ENCODE data around the gene GLIS1.

The GLIS1 gene

GRCh38 chr1:53530550-53530949 lies 208.4 kb downstream of the GLIS1 start:
- no peaks in the 10 kb centered on the region for H3K36me3 ChIP-seq (ENCODE audit: control insufficient read depth, low read length)

DNA sequence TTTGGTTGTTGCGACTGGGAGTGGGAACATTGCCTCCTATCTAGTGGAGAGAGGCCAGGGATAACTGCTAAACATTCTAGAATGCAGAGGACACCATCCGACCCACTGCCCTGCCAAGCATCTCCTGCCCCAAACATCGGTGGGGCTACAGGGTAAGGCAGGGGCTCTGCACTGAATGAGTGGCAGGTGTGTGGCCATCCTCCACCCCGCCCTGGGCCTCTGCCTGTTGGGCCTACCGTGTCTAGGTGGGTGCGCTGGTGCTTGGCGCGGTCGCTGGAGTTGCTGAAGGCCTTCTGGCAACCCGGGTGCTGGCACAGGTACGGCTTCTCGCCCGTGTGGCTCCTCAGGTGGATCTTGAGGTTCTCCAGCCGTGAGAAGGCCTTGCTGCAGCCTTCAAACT lies 209.4 kb downstream of the GLIS1 start:
- H3K27me3 ChIP-seq (ENCODE audit: control insufficient read depth, low read length), result no peaks in the 10 kb centered on the region
- no peaks in the 10 kb centered on the region for H3K4me1 ChIP-seq (ENCODE audit: control insufficient read depth, low read length)
- no peaks in the 10 kb centered on the region for H3K36me3 ChIP-seq (ENCODE audit: control insufficient read depth, low read length)
- H4K20me1 ChIP-seq (ENCODE audit: control insufficient read depth, insufficient read depth, low read depth, low read length), result no peaks in the 10 kb centered on the region
- no peaks in the 10 kb centered on the region for H3K9me3 ChIP-seq (ENCODE audit: control insufficient read depth, insufficient read depth, low read length)
- H3K27ac ChIP-seq (ENCODE audit: low read depth, low read length), result no peak overlapping the region
- no peaks in the 10 kb centered on the region for H3F3A ChIP-seq (ENCODE audit: control insufficient read depth, insufficient read depth)
- no peak overlapping the region for H3K4me2 ChIP-seq (ENCODE audit: low read length)
- H3K4me3 ChIP-seq (ENCODE audit: low read length), result no peak overlapping the region
- no peaks in the 10 kb centered on the region for H3K79me2 ChIP-seq (ENCODE audit: control insufficient read depth, low read length)
- H3K9me2 ChIP-seq (replicated peaks; ENCODE audit: control insufficient read depth, low read length), result no peaks in the 10 kb centered on the region
- no peak for TF ChIP-seq EZH2phosphoT487 (IDR thresholded peaks at IDR 0.05; ENCODE audit: borderline replicate concordance, low read length)

More at GRCh38 chr1:53530550-53530949, 208.4 kb downstream of the GLIS1 start:
- no peaks in the 10 kb centered on the region for H3K4me1 ChIP-seq (ENCODE audit: control insufficient read depth, low read length)
- no peaks in the 10 kb centered on the region for H3K79me2 ChIP-seq (ENCODE audit: control insufficient read depth, low read length)
- H3K9me3 ChIP-seq (ENCODE audit: control insufficient read depth, insufficient read depth, low read length), result no peaks in the 10 kb centered on the region
- no peak overlapping the region for H3K27ac ChIP-seq (ENCODE audit: low read depth, low read length)
- TF ChIP-seq EZH2phosphoT487 (IDR thresholded peaks at IDR 0.05; ENCODE audit: borderline replicate concordance, low read length) (no peak), CTCF (IDR thresholded peaks at IDR 0.05; ENCODE audit: low read depth, low read length, poor library complexity, severe bottlenecking) (no peak)
- no peaks in the 10 kb centered on the region for H3K9me2 ChIP-seq (replicated peaks; ENCODE audit: control insufficient read depth, low read length)
- H3K27me3 ChIP-seq (ENCODE audit: control insufficient read depth, low read length), result 0 out of 2 replicates have a peak, but pooled peaks cover 3% of the 10 kb centered on the region
- H4K20me1 ChIP-seq (ENCODE audit: control insufficient read depth, insufficient read depth, low read depth, low read length), result no peaks in the 10 kb centered on the region
- no peaks in the 10 kb centered on the region for H3F3A ChIP-seq (ENCODE audit: control insufficient read depth, insufficient read depth)
- H3K4me3 ChIP-seq (ENCODE audit: low read length), result no peak overlapping the region
- H3K4me2 ChIP-seq (ENCODE audit: low read length), result no peak overlapping the region

DNA sequence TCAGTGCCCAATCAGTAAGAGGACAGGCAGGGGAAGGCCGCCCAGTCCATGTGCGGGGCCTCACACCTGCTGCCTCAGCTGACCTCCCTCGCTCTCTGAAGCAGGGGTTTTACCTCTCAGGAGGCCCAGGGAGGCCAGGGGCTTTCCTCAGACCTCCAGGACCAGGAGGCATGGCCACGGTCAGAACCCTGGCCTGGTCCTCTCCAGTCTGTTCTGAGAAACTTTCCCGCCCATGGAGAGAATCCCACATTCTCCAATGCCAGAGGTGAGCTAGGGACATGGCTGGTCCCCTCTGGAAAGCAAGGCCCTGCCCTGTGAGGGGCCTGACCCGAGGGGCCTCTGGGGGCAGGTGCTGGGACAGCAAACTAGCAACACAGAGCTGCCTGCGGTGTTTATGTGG lies 211.6 kb downstream of the GLIS1 start:
- no peaks in the 10 kb centered on the region for H3K9me3 ChIP-seq (ENCODE audit: control insufficient read depth, insufficient read depth, low read length)
- no peaks in the 10 kb centered on the region for H3K79me2 ChIP-seq (ENCODE audit: control insufficient read depth, low read length)

GRCh38 chr1:53526451-53527101 lies 212.4 kb downstream of the GLIS1 start:
- Histone ChIP-seq H3K9me3 (ENCODE audit: control insufficient read depth, insufficient read depth, low read length) (no peaks in the 10 kb centered on the region), H4K20me1 (ENCODE audit: control insufficient read depth, insufficient read depth, low read depth, low read length) (no peaks in the 10 kb centered on the region), H3K4me3 (ENCODE audit: low read length) (no peak overlapping the region), H3K4me2 (ENCODE audit: low read length) (no peak overlapping the region), H3K4me1 (ENCODE audit: control insufficient read depth, low read length) (no peaks in the 10 kb centered on the region), H3K27ac (ENCODE audit: low read depth, low read length) (no peak overlapping the region), H3K9me2 (replicated peaks; ENCODE audit: control insufficient read depth, low read length) (no peaks in the 10 kb centered on the region), H3K36me3 (ENCODE audit: control insufficient read depth, low read length) (no peaks in the 10 kb centered on the region), H3K27me3 (ENCODE audit: control insufficient read depth, low read length) (no peaks in the 10 kb centered on the region), H3K79me2 (ENCODE audit: control insufficient read depth, low read length) (no peaks in the 10 kb centered on the region), H3F3A (ENCODE audit: control insufficient read depth, insufficient read depth) (no peaks in the 10 kb centered on the region)
- TF ChIP-seq EZH2phosphoT487 (IDR thresholded peaks at IDR 0.05; ENCODE audit: borderline replicate concordance, low read length), result no peak
- TF ChIP-seq CTCF (IDR thresholded peaks at IDR 0.05; ENCODE audit: low read depth, low read length, poor library complexity, severe bottlenecking), result no peak

More for the DNA sequence above, 211.6 kb downstream of the GLIS1 start:
- Histone ChIP-seq H3K9me2 (replicated peaks; ENCODE audit: control insufficient read depth, low read length) (no peaks in the 10 kb centered on the region), H3K4me2 (ENCODE audit: low read length) (no peak overlapping the region), H3K27ac (ENCODE audit: low read depth, low read length) (no peak overlapping the region), H3K4me1 (ENCODE audit: control insufficient read depth, low read length) (no peaks in the 10 kb centered on the region), H3K27me3 (ENCODE audit: control insufficient read depth, low read length) (no peaks in the 10 kb centered on the region), H3K4me3 (ENCODE audit: low read length) (no peak overlapping the region), H3F3A (ENCODE audit: control insufficient read depth, insufficient read depth) (no peaks in the 10 kb centered on the region), H4K20me1 (ENCODE audit: control insufficient read depth, insufficient read depth, low read depth, low read length) (no peaks in the 10 kb centered on the region), H3K36me3 (ENCODE audit: control insufficient read depth, low read length) (no peaks in the 10 kb centered on the region)
- no peak for TF ChIP-seq EZH2phosphoT487 (IDR thresholded peaks at IDR 0.05; ENCODE audit: borderline replicate concordance, low read length)

Data from DOHH2 (cell line).